ENCODE data around the gene HOXA7.

The HOXA7 gene

DNA sequence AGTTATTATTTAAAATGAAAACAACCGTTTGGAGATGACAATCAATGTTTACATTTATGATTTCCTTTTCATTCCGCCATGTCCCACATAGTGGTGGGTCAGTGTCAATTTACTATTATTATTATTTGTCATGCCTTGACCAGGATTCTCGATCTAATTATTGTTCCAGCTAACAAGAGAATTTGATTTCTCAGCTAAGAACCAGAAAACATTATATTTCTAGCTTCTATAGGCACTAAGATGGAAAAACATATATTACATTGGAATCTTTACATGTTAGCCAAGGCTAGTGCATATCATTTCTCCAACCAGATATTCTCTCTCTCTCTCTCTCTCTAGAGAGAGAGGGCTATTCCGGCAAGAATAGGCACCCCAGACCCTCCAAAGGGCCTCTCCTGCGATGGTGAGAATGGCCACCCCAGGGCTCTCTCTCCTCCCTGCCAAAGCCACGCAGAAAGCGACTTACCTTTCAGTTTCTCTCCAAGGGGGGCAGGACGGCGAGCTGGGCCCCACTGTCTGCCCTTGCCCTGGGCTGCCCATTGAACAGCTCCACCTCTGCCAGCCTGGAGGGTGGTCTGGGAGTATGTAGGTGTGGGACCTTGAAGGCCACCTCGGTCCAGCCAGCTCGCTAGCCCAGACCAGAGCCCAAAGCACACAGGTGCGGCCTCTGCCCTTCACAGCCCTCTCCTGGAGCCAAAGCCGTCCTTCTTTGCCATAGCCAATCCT lies 6.5 kb downstream of the HOXA7 start:
- peak overlapping the region; percentile 80 for H3K27ac ChIP-seq (ENCODE audit: low read length)
- H3K4me1 ChIP-seq (ENCODE audit: insufficient read depth, low read length), result peaks cover 31% of the 10 kb centered on the region
- no peaks in the 10 kb centered on the region for H3K27me3 ChIP-seq (ENCODE audit: insufficient read depth, low read length, poor library complexity)
- TF ChIP-seq, protein P1, sequence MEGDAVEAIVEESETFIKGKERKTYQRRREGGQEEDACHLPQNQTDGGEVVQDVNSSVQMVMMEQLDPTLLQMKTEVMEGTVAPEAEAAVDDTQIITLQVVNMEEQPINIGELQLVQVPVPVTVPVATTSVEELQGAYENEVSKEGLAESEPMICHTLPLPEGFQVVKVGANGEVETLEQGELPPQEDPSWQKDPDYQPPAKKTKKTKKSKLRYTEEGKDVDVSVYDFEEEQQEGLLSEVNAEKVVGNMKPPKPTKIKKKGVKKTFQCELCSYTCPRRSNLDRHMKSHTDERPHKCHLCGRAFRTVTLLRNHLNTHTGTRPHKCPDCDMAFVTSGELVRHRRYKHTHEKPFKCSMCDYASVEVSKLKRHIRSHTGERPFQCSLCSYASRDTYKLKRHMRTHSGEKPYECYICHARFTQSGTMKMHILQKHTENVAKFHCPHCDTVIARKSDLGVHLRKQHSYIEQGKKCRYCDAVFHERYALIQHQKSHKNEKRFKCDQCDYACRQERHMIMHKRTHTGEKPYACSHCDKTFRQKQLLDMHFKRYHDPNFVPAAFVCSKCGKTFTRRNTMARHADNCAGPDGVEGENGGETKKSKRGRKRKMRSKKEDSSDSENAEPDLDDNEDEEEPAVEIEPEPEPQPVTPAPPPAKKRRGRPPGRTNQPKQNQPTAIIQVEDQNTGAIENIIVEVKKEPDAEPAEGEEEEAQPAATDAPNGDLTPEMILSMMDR (IDR thresholded peaks at IDR 0.05; ENCODE audit: borderline replicate concordance, extremely low read depth, low read length, poor library complexity, severe bottlenecking), result no peak
- no peak for TF ChIP-seq EZH2 (IDR thresholded peaks at IDR 0.05; ENCODE audit: borderline replicate concordance, low read depth, low read length, severe bottlenecking)
- H4K20me1 ChIP-seq (ENCODE audit: insufficient read depth, low read length), result no peaks in the 10 kb centered on the region
- H3K36me3 ChIP-seq (ENCODE audit: insufficient read depth, low read length), result peaks cover 9% of the 10 kb centered on the region; the same call in 1 of the 2 replicates
- ATAC-seq (ENCODE audit: insufficient read depth, low read depth), result peak; percentile 62
- H3K4me2 ChIP-seq (ENCODE audit: insufficient read depth, low read length), result peak overlapping the region; percentile 69
- H2AFZ ChIP-seq (ENCODE audit: low read depth, low read length), result peak overlapping the region; percentile 82
- peaks cover 28% of the 10 kb centered on the region for H3K79me2 ChIP-seq (ENCODE audit: insufficient read depth, low read length)
- H3K9ac ChIP-seq (ENCODE audit: low read depth, low read length), result peak overlapping the region; percentile 73
- no peak for DNase-seq
- peak overlapping the region; percentile 27 to 64 for H3K4me3 ChIP-seq (ENCODE audit: low read depth in 1 of 2, low read length in 2 of 2)
- H3K9me3 ChIP-seq (ENCODE audit: insufficient read depth, low read length, severe bottlenecking), result no peaks in the 10 kb centered on the region

DNA sequence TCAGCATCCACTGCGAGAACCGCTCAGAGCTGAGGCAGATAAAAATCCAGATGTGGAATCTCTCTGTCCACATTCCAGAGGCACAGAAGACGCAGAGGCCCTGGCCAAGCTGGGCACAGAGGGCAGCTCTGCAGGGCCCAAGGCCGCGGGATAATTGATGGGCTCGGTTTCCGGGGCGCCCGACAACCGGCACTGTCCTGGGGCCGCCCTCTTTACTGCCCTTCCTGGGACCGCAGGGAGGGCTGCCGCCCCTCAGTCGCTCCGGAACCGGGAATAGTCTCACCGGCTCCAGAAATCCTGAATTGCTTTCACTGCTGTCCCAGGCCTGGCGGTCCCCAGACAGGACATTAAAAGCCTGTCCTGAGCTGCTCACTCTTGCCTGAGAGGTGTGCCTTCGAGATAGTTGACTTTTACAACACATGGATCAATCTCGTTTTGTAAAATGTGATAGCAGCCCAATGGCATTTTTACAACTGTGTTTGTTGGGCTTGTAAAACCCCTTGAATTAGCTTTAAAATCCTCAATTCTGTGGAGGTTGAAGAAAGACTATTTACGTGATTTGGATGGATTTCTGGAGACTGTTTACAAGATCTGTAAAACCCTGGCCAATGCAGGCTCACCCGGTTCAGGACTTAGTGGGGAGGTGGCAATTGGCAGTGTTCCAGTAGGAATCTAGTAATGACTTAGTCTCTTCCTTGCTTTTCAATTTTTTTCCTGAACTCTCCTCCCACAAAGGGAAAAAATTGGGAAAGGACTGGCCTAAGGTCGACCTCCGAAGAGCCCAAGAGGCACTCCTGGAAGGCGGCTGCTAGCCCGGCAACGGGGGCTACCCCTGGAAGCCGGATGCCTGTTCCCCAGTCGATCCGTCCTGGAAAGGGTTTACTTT lies 7.5 kb downstream of the HOXA7 start:
- Histone ChIP-seq H3K27me3 (ENCODE audit: insufficient read depth, low read length, poor library complexity) (no peaks in the 10 kb centered on the region), H3K4me2 (ENCODE audit: insufficient read depth, low read length) (peak overlapping the region; percentile 69), H3K4me3 (ENCODE audit: low read depth in 1 of 2, low read length in 2 of 2) (peak overlapping the region in 1 of 2 experiments; percentile 64; a peak in 2 of 4 replicates), H2AFZ (ENCODE audit: low read depth, low read length) (0 out of 2 replicates have a peak overlapping the region, but pooled peaks have one; percentile 29), H3K36me3 (ENCODE audit: insufficient read depth, low read length) (peaks cover 9% of the 10 kb centered on the region; the same call in 1 of the 2 replicates), H4K20me1 (ENCODE audit: insufficient read depth, low read length) (no peaks in the 10 kb centered on the region), H3K27ac (ENCODE audit: low read length) (peak overlapping the region; percentile 80; the same call in 1 of the 2 replicates), H3K4me1 (ENCODE audit: insufficient read depth, low read length) (peaks cover 28% of the 10 kb centered on the region), H3K79me2 (ENCODE audit: insufficient read depth, low read length) (peaks cover 28% of the 10 kb centered on the region), H3K9ac (ENCODE audit: low read depth, low read length) (peak overlapping the region; percentile 73), H3K9me3 (ENCODE audit: insufficient read depth, low read length, severe bottlenecking) (no peaks in the 10 kb centered on the region)
- TF ChIP-seq, protein P1 (IDR thresholded peaks at IDR 0.05; ENCODE audit: borderline replicate concordance, extremely low read depth, low read length, poor library complexity, severe bottlenecking), result no peak
- no peak for TF ChIP-seq EZH2 (IDR thresholded peaks at IDR 0.05; ENCODE audit: borderline replicate concordance, low read depth, low read length, severe bottlenecking)
- DNase-seq (no peak), ATAC-seq (ENCODE audit: insufficient read depth, low read depth) (no peak)

DNA sequence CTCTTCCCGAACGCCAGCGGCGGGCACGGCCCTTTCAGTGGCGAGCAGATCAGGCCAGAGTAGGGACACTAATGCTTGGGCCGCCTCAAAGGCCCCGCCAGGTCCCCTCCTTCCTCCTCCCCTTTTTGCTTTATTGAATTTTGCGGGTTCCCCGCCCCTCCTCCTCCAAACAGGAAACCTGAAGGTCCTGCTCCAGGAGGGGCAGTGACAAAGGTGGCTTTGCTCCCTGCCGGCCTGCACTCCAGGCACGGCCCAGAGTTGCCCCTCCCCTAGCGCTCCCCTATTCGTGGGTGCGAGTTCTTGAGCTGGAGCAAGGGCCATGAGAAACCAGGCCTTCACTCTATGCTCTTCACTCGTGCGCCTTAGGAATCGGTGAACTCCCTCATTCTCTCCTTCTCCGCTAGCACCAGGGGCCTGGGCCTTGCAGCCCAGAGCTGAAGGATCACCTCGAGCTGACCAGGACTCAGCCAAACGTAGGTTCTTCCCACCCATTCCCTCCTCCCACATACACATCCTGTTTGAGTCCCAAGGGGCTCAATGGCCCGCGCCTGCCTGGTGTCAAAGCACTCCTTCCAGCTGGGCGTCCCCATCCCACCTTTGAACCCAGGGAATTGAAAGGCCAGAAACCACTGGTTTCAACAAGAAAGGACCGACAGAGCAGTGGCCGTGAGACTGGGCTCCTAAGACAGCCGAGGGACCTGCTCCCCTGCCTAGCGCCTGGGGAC lies 8.3 kb downstream of the HOXA7 start:
- peaks cover 9% of the 10 kb centered on the region; the same call in 1 of the 2 replicates for H3K36me3 ChIP-seq (ENCODE audit: insufficient read depth, low read length)
- ATAC-seq (ENCODE audit: insufficient read depth, low read depth) (no peak), DNase-seq (no peak)
- H3K4me3 ChIP-seq (ENCODE audit: low read depth in 1 of 2, low read length in 2 of 2), result peak overlapping the region in 1 of 2 experiments; percentile 64; a peak in 1 of 4 replicates
- H3K79me2 ChIP-seq (ENCODE audit: insufficient read depth, low read length), result peaks cover 28% of the 10 kb centered on the region
- no peaks in the 10 kb centered on the region for H3K9me3 ChIP-seq (ENCODE audit: insufficient read depth, low read length, severe bottlenecking)
- no peaks in the 10 kb centered on the region for H4K20me1 ChIP-seq (ENCODE audit: insufficient read depth, low read length)
- no peak overlapping the region for H2AFZ ChIP-seq (ENCODE audit: low read depth, low read length)
- H3K27me3 ChIP-seq (ENCODE audit: insufficient read depth, low read length, poor library complexity), result no peaks in the 10 kb centered on the region
- H3K4me2 ChIP-seq (ENCODE audit: insufficient read depth, low read length), result peak overlapping the region; percentile 69
- peak overlapping the region; percentile 73; the same call in 1 of the 2 replicates for H3K9ac ChIP-seq (ENCODE audit: low read depth, low read length)
- peak overlapping the region; percentile 13; the same call in 1 of the 2 replicates for H3K27ac ChIP-seq (ENCODE audit: low read length)
- no peak for TF ChIP-seq EZH2 (IDR thresholded peaks at IDR 0.05; ENCODE audit: borderline replicate concordance, low read depth, low read length, severe bottlenecking)
- TF ChIP-seq, protein P1 (IDR thresholded peaks at IDR 0.05; ENCODE audit: borderline replicate concordance, extremely low read depth, low read length, poor library complexity, severe bottlenecking), result no peak
- peaks cover 28% of the 10 kb centered on the region for H3K4me1 ChIP-seq (ENCODE audit: insufficient read depth, low read length)
